ACC112 (cell line): Measurements from ENCODE around the gene RASSF7.
"Not testable (repeated sequence)": the region's sequence is repeated elsewhere in the genome, so short reads cannot be mapped to it uniquely, and the experiment has no call there.

Experiments used
- H2AFZ ChIP-seq: fragments of 200-600 bp; sonication (generic); one replicate; pipeline ENCODE4 v1.6.0; 2017; ENCODE audit warnings: antibody characterized with exemption, low read length; ENCODE audit not compliant: unreplicated experiment
- H3K27ac ChIP-seq: fragments of 200-600 bp; sonication (generic); 2 replicates; pipeline ENCODE4 v1.5.1; 2014; ENCODE audit warnings: low read depth, mild to moderate bottlenecking, antibody characterized with exemption, low read length, moderate library complexity
- H3K27me3 ChIP-seq: fragments of 200-600 bp; sonication (generic); 2 replicates; pipeline ENCODE4 v1.6.1; 2014; ENCODE audit warnings: mild to moderate bottlenecking, antibody characterized with exemption, low read length, moderate library complexity, mixed read lengths; ENCODE audit not compliant: insufficient read depth
- H3K36me3 ChIP-seq: fragments of 200-600 bp; sonication (generic); 2 replicates; pipeline ENCODE4 v1.6.1; 2016; ENCODE audit warnings: mild to moderate bottlenecking, antibody characterized with exemption, low read length, moderate library complexity, mixed read lengths; ENCODE audit not compliant: insufficient read depth
- H3K4me1 ChIP-seq: fragments of 200-600 bp; sonication (generic); one replicate; pipeline ENCODE4 v1.6.1; 2016; ENCODE audit warnings: low read length, mixed read lengths; ENCODE audit not compliant: insufficient read depth, unreplicated experiment, control insufficient read depth
- H3K4me3 ChIP-seq: fragments of 200-600 bp; sonication (generic); 2 replicates; pipeline ENCODE4 v1.5.1; 2014; ENCODE audit warnings: mild to moderate bottlenecking, low read depth, low read length
- H3K79me2 ChIP-seq: fragments of 200-600 bp; sonication (generic); one replicate; pipeline ENCODE4 v1.6.0; 2016; ENCODE audit warnings: low read length; ENCODE audit not compliant: control insufficient read depth, unreplicated experiment, insufficient read depth

RASSF7 gene

GRCh38 chr11:573146-573759, 12.5 kb downstream of the RASSF7 start:
- no peak overlapping the region for H2AFZ ChIP-seq
- H3K79me2 ChIP-seq, result peaks cover 19% of the 10 kb centered on the region
- peaks cover 22% of the 10 kb centered on the region for H3K4me1 ChIP-seq
- H3K4me3 ChIP-seq, result no peak overlapping the region
- H3K27ac ChIP-seq, result no peak overlapping the region
- H3K27me3 ChIP-seq, result no peaks in the 10 kb centered on the region
- H3K36me3 ChIP-seq, result no peaks in the 10 kb centered on the region

GRCh38 chr11:574031-574570, 13.3 kb downstream of the RASSF7 start:
- not testable (repeated sequence) for H3K27ac ChIP-seq
- H3K4me1 ChIP-seq, result peaks cover 27% of the 10 kb centered on the region

GRCh38 chr11:574632-575312, 14.0 kb downstream of the RASSF7 start:
- no peak overlapping the region for H3K27ac ChIP-seq
- H3K4me3 ChIP-seq, result peak overlapping the region; percentile 97
- peak overlapping the region; percentile 87 for H2AFZ ChIP-seq

More at GRCh38 chr11:574031-574570, 13.3 kb downstream of the RASSF7 start:
- H3K4me3 ChIP-seq, result peak overlapping the region; percentile 97; the same call in 1 of the 2 replicates
- not testable (repeated sequence) for H2AFZ ChIP-seq, H3K36me3 ChIP-seq, H3K27me3 ChIP-seq
- peaks cover 25% of the 10 kb centered on the region for H3K79me2 ChIP-seq

GRCh38 chr11:575313-575995, 14.7 kb downstream of the RASSF7 start:
- Histone ChIP-seq H3K27ac (no peak overlapping the region), H3K27me3 (no peaks in the 10 kb centered on the region), H2AFZ (peak overlapping the region; percentile 87)

More at GRCh38 chr11:574632-575312, 14.0 kb downstream of the RASSF7 start:
- H3K79me2 ChIP-seq, result peaks cover 32% of the 10 kb centered on the region
- peaks cover 28% of the 10 kb centered on the region for H3K4me1 ChIP-seq
- H3K36me3 ChIP-seq, result no peaks in the 10 kb centered on the region
- H3K27me3 ChIP-seq, result no peaks in the 10 kb centered on the region

GRCh38 chr11:575996-576768, 15.4 kb downstream of the RASSF7 start, which contains the start of gene PHRF1:
Gene PHRF1, plus strand, starts transcription at chr11:576470. Its CDS starts 5,043 bp downstream, at chr11:581513.
- Histone ChIP-seq H3K27ac (peak within 1 kb of the TSS; percentile 94), H3K27me3 (no peaks in the 10 kb centered on the region), H3K36me3 (no peaks in the 10 kb centered on the region), H3K79me2 (peaks cover 46% of the 10 kb centered on the region), H3K4me1 (peaks cover 34% of the 10 kb centered on the region), H2AFZ (peak within 1 kb of the TSS; percentile 87), H3K4me3 (peak within 1 kb of the TSS; percentile 97)

More at GRCh38 chr11:575313-575995, 14.7 kb downstream of the RASSF7 start:
- Histone ChIP-seq H3K4me3 (peak overlapping the region; percentile 97), H3K79me2 (peaks cover 38% of the 10 kb centered on the region), H3K4me1 (peaks cover 34% of the 10 kb centered on the region), H3K36me3 (no peaks in the 10 kb centered on the region)

GRCh38 chr11:576811-577610, 16.2 kb downstream of the RASSF7 start:
- Histone ChIP-seq H3K79me2 (peaks cover 54% of the 10 kb centered on the region), H3K4me3 (peak overlapping the region; percentile 87), H3K27me3 (no peaks in the 10 kb centered on the region), H3K36me3 (peaks cover 6% of the 10 kb centered on the region; the same call in 1 of the 2 replicates), H3K27ac (peak overlapping the region; percentile 62), H2AFZ (no peak overlapping the region), H3K4me1 (peaks cover 34% of the 10 kb centered on the region)

- Histone ChIP-seq H2AFZ (no peak overlapping the region), H3K79me2 (peaks cover 58% of the 10 kb centered on the region), H3K4me1 (peaks cover 34% of the 10 kb centered on the region), H3K27me3 (no peaks in the 10 kb centered on the region), H3K4me3 (peak overlapping the region; percentile 87), H3K27ac (peak overlapping the region; percentile 62), H3K36me3 (peaks cover 6% of the 10 kb centered on the region; the same call in 1 of the 2 replicates)
Observed at GRCh38 chr11:577611-577894, 16.8 kb downstream of the RASSF7 start.

GRCh38 chr11:578276-579035, 17.7 kb downstream of the RASSF7 start:
- Histone ChIP-seq H2AFZ (no peak overlapping the region), H3K36me3 (peaks cover 9% of the 10 kb centered on the region; the same call in 1 of the 2 replicates), H3K4me1 (peaks cover 34% of the 10 kb centered on the region), H3K79me2 (peaks cover 65% of the 10 kb centered on the region), H3K4me3 (peak overlapping the region; percentile 87), H3K27ac (no peak overlapping the region), H3K27me3 (no peaks in the 10 kb centered on the region)
